ENCODE results near the gene GRID1.

GRCh38 chr10:86206240-86206579 lies 160.4 kb downstream of the GRID1 start:
- TF ChIP-seq CTCF (IDR thresholded peaks at IDR 0.05) (no peak), POLR2A (IDR thresholded peaks at IDR 0.05) (no peak), EP300 (IDR thresholded peaks at IDR 0.05) (no peak)
